SH-SY5Y (cell line): ENCODE data around the gene ZSCAN21.

Experiments
- GATA2 ChIP-seq: IDR thresholded peaks from 2 replicates; pipeline ENCODE4 v1.6.1; 2011; ENCODE audit warnings: mild to moderate bottlenecking, low read depth, low read length
- GATA3 ChIP-seq: IDR thresholded peaks from 2 replicates; pipeline ENCODE4 v1.6.1; 2011; ENCODE audit warnings: low read depth, mild to moderate bottlenecking, low read length, moderate library complexity

DNA sequence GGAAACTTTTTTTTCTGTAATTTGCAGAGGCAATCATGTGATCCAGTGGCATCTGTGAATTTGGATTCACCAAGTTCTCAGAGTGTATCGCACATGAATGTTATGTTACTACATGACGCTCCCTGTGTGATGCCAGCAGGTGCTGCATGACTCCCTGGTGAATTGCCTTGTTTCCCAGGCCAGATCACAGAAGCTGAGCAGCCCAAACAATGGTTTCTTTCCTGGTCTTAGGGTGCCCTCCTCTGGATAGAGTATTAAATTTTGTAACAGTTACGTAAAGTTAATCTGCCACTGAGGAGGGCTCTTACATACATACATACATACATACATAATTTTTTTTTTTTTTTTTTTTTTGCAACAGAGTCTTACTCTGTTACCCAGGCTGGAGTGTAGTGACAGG is 3.6 kb downstream of the ZSCAN21 start:
- TF ChIP-seq GATA3: no peak
- TF ChIP-seq GATA2: no peak
